Anterior cingulate cortex (tissue), 58 donors: ENCODE results near the gene SLC16A11.
A peak's percentile ranks its signal among the peaks of the same experiment; 100 is the strongest.
"Not testable (repeated sequence)": the region's sequence is repeated elsewhere in the genome, so short reads cannot be mapped to it uniquely, and the experiment has no call there.

Source experiments
- DNase-seq, 58 donors: peaks; one replicate each; lab custom pipeline; 2025; lab: John Stamatoyannopoulos, UW

Gene SLC16A11

GRCh38 chr17:7014261-7014994 lies 29.5 kb downstream of the SLC16A11 start:
- peak; percentile 76 to 99 (median 96) for DNase-seq

- no peak for DNase-seq
These were observed 32.0 kb downstream of the SLC16A11 start for GRCh38 chr17:7011942-7012254.

- no peak for DNase-seq
These were observed 32.5 kb downstream of the SLC16A11 start for GRCh38 chr17:7011415-7011814.

- no peak for DNase-seq
These were observed 33.4 kb downstream of the SLC16A11 start for GRCh38 chr17:7010523-7010922.

GRCh38 chr17:7007143-7007542 lies 36.7 kb downstream of the SLC16A11 start:
- no peak for DNase-seq

- DNase-seq = no peak
These were observed 38.2 kb downstream of the SLC16A11 start for GRCh38 chr17:7005716-7006115.

- DNase-seq = peak in 2 of 58 donors; percentile 15 to 41
These were observed 39.3 kb downstream of the SLC16A11 start for GRCh38 chr17:7004398-7005253.

- DNase-seq = no peak
These were observed 40.1 kb downstream of the SLC16A11 start for GRCh38 chr17:7003745-7004144.

- no peak for DNase-seq
These were observed 41.4 kb downstream of the SLC16A11 start for GRCh38 chr17:7002288-7003047.

GRCh38 chr17:7001318-7001961 lies 42.5 kb downstream of the SLC16A11 start:
- DNase-seq = peak in 1 of 58 donors; percentile 33

- no peak for DNase-seq
These were observed 44.9 kb downstream of the SLC16A11 start for GRCh38 chr17:6998855-6999508.

GRCh38 chr17:6997171-6997570 lies 46.7 kb downstream of the SLC16A11 start:
- DNase-seq = no peak

- DNase-seq = no peak
These were observed 47.5 kb downstream of the SLC16A11 start for GRCh38 chr17:6996256-6997011.

- no peak for DNase-seq
These were observed 48.2 kb downstream of the SLC16A11 start, which contains the start of gene ALOX12 for GRCh38 chr17:6995500-6996255. TSS of gene ALOX12 (plus strand) at chr17:6996049. CDS start at chr17:6996118, 69 bp downstream.

GRCh38 chr17:6994666-6995256 lies 49.1 kb downstream of the SLC16A11 start:
- DNase-seq = no peak

- DNase-seq = no peak
These were observed 49.7 kb downstream of the SLC16A11 start for GRCh38 chr17:6994118-6994598.

GRCh38 chr17:6993613-6994056 lies 50.3 kb downstream of the SLC16A11 start:
- DNase-seq = not testable (repeated sequence)
